LHCN-M2 (cell line): ENCODE measurements around the gene SIGLEC1. TPM values are rescaled to one million over a fixed set of nuclear protein-coding genes. Genes with fewer than 3 reads are reported as not detected.

Source experiments
- DNase-seq: peaks from one replicate; pipeline ENCODE4 v3.0.0-alpha.2; 2012; ENCODE audit warnings: low read depth
- polyA plus RNA-seq: library from polyadenylated mRNA; unstranded; fragments of >200 nt; gene quantifications from one replicate; pipeline ENCODE4 v1.2.1, GENCODE V29; 2012; ENCODE audit warnings: missing spikeins
- total RNA-seq: library from RNA; depleted of rRNA; stranded (reverse); fragments of >200 nt; gene quantifications from 2 replicates; pipeline ENCODE4 v1.2.3, GENCODE V29; 2014; rRNA removed

The SIGLEC1 gene
- total RNA-seq: not detected in 2 replicates
- polyA plus RNA-seq: not detected

DNA sequence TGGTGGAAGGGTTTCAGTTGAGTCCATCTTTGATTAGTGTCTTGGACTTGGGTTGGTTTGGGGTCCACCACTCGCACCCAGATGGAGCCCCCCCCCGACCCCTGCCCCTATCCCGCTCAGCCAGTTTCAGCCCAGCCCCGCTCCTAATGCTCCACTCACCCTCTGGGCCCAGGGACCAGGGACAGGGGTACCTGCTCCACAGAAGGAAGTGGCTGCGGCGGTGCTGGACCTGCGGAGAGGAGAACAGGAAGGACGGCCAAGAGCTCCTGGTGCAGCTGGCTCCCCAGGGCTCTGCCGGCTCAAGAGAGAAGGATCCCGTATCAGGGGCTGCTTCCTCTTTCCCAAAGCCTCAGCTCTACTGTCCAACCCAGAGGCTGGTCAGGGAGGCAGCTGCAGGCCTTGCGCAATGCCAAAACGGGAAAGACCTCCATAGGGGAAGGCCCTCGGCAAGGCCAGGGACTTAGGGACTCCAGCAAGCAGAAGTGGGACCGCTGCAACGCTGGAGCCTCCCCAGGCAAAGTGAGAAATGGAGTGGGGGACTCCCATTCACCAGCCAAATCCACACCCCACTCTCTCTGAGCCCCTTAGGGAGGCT, at the start of gene SIGLEC1:
Gene SIGLEC1 (minus strand): TSS at position 322 of the 595 bp plus-strand sequence. CDS start 5,472 bp downstream, outside the sequence.
- DNase-seq: no peak

DNA sequence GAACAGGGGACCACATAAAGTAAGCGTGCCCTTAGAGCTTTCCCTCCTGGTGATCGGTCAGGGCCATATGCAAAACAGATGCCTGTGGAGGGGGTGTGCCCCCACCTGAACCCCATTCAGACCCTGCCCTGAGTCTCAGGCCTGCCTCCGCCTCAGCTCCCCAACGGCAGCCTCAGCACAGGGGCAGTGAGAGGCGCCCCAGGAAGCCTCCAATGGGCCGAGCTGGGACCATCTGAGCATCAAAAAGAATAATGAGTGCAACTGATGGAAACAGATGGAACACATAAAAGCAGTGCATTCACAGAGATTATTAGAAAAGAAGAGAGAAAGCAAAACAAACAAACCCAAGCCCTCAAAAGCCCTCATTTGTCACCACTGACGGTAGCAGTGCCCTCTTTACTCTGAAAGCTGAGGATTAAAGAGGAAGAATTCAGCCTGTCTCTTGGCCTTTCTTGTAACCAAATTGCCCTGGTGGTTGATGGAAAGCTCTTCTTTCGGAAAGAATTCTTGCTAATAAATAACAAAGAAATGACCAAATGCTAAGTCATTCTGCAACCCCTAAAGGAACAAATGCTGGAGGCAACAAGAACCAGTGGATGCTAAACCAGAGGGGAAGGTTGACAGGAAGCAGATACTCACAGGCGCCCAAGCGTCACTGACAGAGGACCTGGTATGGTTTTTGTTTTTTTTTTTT, 48.4 kb upstream of the SIGLEC1 start:
- DNase-seq: no peak

DNA sequence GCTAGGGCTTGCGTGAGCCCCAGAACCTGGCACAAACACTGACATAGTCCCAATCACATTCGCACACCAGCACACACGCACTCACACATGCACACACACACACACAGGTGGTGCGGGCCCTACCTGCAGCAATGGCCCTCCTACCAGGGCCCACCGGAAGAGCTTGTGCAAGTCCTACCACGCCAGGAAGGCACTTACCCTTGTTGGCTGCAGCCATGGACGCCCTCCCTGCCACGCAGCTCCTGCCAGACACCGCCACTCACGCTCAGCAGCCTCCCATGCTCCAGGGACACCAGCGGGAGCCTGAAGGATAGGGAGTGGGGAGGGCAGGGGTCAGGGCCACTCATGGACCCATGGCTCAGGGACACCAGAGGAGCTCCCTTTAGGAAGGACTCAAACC, 47.5 kb upstream of the SIGLEC1 start:
- no peak for DNase-seq

DNA sequence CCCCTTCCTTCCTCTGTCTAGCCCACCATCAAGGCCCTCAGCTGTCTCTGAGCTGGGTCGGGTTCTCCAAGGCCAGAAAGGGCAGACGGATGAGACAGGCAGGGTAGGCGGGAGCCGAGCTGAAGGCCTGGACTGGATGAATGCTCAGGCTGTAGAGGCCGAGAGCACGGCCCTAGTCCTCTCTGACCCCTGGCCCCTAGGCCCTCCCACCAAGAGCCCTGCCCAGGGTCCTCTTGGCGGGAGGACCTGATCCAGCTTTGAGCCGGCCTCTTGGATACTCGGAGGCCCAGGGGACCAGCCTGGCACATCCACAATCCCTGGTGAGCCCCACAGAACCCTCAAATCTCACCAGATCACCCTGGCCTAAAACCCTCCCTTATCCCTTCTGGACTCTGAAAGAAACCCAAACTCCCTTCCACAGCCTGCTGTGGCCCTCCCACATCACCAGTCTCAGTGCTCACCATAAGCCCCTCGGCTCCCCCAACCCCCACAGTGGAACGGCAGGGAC, 47.0 kb upstream of the SIGLEC1 start:
- no peak for DNase-seq

DNA sequence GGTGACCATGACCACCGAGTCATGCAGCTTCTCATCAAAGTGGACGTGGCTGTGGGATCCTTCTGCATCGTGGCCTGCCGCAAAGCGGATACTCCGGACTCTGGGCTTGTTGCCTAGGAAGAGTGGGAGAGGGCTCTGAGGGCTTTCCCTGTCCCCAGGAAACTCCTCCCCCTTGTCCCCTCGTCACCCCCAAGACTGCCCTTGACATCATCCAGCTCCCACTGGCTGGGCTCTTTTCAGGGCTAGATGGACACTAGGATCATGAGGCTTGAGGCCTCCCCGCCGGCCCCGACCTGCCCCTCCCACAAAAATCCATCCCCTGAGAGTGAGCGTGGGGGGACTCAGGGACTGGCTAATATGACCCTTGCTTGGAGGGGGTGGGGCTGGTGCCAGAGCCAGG, 46.2 kb upstream of the SIGLEC1 start:
- no peak for DNase-seq

DNA sequence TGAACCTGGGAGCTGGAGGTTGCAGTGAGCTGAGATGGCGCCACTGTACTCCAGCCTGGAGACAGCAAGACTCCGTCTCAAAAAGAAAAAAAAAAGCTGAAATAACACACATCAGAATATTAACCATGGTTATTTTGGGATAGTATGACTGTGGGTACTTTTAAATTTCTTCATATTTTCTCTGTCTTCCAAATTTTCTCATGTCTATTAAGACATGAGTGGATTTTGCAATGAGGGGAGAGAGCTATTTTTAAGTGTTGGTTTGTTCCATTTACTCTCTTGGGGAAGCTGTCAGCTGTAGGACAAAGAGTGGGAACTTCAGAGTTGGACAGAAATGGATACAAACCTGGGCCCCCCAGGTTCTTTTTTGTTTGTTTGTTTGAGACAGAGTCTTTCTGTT, 44.9 kb upstream of the SIGLEC1 start:
- DNase-seq: no peak

DNA sequence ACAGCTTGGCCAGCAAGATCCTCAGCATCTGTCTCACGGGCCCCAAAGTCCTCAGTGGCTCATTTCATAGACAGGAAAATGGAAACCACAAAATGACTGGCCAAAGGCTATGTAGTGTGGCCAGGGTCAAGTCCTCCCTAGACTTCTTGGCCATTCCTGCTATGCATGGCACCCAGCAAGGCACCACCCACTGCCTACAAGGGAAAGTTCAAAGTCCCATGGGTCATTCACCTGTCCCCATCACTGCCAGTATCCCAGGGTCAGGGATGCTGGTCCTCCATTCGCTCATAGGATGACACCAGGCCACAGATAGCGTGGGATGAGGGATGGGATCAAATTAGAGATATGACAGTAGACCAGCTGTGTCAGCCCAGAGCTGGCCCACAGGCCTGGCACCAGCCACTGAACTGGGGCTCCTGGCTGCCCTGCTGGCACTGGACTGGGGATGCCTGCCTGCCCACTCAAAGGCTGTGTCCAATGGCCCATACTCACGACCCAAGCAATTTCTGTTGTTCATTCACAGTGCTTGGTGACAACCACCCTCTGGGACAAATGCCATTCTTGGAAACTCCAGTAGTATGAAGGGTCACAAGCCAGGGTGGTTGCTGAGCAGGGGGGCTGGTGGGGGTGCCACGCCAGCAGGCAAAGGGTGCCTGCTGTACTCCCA, 43.5 kb upstream of the SIGLEC1 start:
- no peak for DNase-seq

DNA sequence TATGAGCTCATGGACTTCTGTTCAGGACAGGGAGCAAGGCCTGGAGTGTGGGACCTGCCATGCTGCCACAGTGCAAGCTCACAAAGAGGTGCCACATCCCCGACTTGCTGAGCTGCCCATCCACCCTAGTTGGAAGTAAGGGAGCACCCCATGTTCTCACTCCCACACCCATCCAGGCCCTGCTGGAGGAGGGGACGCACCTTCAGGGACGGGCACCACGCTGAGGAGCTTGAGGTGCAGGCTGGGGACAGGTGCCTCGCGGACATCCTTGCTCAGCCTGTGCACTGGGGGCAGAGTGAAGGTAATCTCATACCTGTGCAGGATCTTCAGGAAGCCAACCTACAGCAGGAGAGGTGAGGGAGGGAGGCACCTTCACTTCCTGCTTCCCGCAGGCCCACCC, 42.9 kb upstream of the SIGLEC1 start:
- DNase-seq: no peak

DNA sequence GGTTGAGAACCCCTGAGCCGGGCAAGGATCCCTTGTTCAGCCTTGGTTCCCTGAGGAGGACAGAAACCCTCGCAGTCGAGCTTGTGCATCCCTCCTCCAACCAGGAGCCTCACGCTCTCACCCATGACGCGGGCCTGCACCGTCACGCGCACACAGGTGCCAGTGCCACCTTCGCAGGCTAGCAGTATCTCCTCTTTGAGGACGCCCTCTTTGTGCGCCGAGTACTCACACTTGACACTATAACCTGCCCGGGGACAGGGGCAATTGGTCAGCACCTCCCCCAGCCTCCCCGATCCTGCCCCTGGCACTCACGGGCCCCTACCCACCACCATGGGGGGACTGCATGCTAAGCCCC, 41.9 kb upstream of the SIGLEC1 start:
- DNase-seq: no peak

DNA sequence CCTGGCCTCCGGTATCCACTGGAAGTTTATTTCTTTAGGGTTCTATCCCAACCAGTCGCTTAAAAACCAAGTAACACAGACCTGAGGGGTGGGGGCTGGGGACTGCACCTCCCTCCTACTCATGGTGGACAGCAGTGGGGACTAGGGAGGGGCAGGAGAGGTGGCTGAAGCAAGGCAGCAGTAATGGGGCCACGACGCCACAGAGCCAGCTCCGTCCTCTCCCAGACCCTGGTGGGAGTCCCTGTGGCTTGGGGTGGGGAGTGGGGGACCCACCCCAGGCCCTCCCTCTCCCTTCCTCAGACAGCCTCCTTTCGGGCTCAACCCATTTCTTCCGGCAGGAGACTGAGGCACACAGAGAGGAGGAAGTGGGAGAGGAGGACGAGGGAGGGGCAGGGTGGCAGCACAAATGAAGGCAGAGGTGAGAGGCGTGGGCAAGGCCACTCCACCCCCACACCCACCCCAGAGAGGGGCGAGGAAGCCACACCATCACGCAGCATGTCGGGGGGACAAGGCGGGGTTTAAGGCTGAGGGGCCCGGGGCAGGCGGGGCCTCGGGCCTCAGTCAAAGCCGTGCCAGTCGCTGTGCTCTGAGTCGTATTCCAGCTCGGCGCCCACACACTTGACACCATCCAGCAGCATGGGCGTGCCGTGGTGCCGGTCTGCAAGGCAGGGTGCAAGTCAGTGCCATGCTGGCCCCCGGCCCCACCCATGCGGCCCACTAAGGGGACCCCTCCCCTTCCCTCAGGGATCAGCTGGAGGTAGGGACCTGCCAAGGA, 41.3 kb upstream of the SIGLEC1 start:
- DNase-seq: no peak

DNA sequence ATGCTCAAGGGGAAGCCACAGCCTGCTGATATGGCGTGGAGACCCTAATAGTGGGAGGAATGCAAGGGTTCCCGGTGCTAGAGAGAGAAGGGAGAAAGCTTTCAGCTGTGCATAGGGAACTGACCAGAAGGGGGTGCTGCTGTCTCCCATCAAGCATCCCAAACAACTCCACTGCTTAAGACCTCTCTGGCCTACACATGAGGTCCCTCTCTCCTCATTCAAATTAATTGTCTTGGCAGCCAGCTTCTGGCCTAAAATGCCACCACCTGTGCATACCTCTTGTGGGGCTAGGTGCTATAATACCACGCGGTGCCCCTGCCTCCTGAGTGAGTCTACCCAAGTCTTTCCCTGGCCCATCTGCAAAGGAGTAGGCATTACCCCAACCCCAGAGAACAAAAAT, 40.7 kb upstream of the SIGLEC1 start:
- DNase-seq: peak; percentile 58

DNA sequence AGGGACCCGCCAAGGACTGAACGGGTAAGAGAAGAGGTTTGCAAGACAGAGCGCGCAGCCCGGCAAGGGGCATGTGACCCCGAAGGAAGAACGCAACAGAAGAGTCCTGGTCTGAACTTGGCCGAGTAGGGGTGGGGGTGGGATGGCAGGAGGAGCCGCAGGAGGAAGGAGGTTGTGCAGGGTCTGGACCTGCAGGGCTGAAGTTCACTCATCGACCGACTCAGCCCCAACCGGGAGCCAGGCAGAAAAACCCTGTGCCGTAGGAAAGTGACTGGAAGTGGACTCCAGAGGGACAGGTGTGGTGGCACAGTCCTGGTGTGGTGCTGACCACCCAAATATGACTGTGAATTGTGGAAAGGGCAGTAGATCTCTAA, 40.0 kb upstream of the SIGLEC1 start:
- DNase-seq: no peak

DNA sequence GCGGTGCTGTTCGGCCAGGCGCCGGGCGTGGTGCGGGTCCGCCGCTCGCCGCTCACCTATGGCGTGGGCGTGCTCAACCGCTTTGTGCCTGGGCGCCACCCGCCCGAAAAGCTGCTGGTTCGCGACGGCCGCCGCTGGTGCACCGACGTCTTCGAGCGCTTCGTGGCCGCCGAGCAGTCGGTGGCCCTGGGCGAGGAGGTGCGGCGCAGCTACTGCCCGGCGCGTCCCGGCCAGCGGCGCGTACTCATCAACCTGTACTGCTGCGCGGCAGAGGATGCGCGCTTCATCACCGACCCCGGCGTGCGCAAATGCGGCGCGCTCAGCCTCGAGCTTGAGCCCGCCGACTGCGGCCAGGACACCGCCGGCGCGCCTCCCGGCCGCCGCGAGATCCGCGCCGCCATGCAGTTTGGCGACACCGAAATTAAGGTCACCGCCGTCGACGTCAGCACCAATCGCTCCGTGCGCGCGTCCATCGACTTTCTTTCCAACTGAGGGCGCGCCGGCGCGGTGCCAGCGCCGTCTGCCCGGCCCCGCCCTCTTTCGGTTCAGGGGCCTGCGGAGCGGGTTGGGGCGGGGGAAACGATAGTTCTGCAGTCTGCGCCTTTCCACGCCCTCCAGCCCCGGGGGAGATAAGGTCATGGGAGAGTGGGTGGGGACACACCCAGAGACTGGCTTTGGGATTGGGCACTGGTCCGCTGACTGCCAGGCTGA, 39.4 kb upstream of the SIGLEC1 start:
- no peak for DNase-seq

DNA sequence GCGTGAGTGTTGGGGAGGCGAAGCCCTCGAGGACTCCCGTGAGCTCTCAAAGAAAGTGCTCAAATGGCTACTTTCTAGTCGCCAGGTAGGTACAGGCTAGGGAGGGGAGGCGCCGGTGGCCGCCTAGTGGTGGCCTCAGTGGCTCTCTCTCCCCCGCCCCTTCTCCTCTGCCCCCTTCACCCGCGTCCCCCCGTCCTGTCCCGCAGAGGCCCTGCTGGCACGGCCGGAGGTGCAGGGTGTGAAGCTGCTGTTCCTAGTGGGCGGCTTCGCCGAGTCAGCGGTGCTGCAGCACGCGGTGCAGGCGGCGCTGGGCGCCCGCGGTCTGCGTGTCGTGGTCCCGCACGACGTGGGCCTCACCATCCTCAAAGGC, 38.9 kb upstream of the SIGLEC1 start:
- DNase-seq: no peak

DNA sequence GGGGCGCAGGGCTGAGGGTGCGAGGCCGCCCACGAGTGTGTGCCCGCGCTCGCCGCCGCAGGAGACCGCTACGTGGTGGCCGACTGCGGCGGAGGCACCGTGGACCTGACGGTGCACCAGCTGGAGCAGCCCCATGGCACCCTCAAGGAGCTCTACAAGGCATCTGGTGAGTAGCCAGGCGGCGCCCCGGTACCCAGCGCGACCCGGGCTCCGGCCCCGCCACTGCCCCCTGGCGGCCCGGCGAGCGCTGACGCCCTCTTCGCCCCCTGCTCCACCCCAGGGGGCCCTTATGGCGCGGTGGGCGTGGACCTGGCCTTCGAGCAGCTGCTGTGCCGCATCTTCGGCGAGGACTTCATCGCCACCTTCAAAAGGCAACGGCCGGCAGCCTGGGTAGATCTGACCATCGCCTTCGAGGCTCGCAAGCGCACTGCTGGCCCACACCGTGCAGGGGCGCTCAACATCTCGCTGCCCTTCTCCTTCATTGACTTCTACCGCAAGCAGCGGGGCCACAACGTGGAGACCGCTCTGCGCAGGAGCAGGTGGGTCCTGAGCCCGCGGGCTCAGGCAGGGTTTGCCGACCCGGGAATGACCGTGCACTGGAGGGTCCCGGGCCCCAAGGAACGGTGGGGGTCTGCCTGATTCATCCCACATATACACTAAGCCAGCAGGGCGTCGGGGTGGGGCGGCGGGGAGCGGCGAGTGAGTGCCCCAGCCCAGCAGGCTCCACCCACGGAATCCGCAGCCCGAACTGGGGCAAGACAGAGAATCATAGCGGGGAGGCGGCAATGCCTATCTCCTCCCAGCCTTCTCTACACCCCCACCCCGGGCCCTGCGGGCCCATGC, 37.5 kb upstream of the SIGLEC1 start:
- peak; percentile 59 for DNase-seq

DNA sequence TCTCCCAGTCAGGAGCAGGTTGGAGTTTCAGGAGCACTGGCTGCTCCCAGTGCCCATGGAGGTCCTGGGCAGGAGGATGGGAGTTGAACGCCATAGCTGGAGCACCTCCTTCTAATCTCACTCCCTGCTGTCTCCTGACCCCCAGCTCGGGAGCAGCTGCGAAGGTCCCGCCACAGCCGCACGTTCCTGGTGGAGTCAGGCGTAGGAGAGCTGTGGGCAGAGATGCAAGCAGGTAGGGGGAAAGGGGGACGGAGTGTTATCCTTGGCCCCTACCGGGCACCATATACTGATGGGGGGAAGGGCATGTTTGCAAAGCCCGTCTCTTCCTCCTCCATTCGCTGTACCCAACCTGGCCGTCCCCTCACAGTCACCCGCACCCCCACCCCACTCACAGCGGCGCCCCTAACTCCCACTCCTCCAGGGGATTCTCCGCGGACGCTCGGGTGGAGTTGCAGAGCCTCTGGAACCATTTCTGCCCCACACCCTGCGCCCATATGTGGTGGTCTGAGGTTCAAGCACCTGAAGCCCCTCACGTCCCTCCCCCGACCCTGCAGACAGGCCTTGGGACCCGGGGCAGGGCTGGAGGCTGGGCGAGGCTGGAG, 36.8 kb upstream of the SIGLEC1 start:
- no peak for DNase-seq

DNA sequence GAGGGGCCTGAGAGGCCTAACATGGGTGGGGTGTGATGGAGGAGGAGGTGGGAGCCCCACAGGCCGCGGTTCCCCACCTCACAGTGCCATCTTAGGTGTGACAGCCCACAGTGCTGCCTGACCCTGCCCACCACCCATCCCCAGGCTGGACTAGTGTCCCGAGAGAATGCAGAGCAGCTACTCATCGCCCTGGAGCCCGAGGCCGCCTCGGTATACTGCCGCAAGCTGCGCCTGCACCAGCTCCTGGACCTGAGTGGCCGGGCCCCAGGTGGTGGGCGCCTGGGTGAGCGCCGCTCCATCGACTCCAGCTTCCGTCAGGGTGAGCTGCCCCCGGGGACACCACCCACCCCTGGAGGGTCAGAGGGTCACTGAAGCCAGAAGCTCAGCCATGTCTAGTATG, 35.7 kb upstream of the SIGLEC1 start:
- DNase-seq: no peak

DNA sequence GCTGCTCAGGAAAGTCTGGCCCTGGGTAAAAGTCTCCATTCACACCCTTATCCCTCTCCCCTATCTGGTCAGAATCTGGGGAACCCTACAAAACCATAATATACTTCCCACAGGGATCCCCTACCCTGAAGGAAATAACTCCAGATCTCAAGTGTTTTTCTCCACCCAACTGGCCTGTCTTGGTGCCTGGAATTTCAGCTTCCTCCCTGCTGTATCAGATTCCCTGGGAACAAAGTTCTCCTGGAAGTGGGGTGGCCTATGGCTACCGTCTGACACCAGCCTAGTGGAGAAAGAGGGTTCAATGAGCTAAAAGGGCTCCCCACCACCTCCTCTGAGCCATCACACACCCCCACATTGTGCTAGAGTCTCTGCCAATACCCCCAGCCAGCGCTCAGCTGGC, 35.1 kb upstream of the SIGLEC1 start:
- no peak for DNase-seq

DNA sequence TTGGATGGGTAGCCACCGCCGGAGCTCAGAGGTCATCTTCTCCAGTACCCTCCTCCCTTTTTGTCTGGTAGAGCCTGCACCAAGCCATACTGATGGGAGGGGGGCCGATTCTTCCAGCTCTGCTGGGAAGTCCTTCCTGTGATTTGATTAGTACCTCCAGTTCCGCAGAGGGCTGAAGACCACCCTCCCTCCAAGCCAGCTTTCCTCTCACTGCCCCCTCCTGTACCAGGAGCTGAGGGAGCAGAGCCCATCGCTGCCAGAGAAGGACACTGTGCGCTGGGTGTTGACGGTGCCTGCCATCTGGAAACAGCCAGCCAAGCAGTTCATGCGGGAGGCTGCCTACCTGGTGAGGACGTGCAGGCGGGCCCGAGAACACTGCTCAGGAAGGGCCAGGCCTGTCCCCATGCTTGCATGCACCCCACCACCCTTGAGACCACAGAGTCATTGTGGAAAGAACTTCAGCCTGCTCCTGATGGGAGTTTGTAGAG, 33.3 kb upstream of the SIGLEC1 start:
- no peak for DNase-seq
